IPS-NIHi7 (cell line): ENCODE measurements around the gene COL7A1.
"Not testable (repeated sequence)": the region's sequence is repeated elsewhere in the genome, so short reads cannot be mapped to it uniquely, and the experiment has no call there.

Experiments used
- DNase-seq: peaks from one replicate; pipeline ENCODE4 v3.0.0; 2012; ENCODE audit warnings: mixed read lengths; ENCODE audit errors: extremely low spot score

Gene COL7A1

GRCh38 chr3:48563382-48563918 is 31.7 kb downstream of the COL7A1 start, which contains the start of gene UCN2:
UCN2 (minus strand) TSS chr3:48563781; CDS start chr3:48563124, 657 bp downstream.
- no peak for DNase-seq

- no peak for DNase-seq
These were observed 32.6 kb downstream of the COL7A1 start for GRCh38 chr3:48562367-48563095.

DNA sequence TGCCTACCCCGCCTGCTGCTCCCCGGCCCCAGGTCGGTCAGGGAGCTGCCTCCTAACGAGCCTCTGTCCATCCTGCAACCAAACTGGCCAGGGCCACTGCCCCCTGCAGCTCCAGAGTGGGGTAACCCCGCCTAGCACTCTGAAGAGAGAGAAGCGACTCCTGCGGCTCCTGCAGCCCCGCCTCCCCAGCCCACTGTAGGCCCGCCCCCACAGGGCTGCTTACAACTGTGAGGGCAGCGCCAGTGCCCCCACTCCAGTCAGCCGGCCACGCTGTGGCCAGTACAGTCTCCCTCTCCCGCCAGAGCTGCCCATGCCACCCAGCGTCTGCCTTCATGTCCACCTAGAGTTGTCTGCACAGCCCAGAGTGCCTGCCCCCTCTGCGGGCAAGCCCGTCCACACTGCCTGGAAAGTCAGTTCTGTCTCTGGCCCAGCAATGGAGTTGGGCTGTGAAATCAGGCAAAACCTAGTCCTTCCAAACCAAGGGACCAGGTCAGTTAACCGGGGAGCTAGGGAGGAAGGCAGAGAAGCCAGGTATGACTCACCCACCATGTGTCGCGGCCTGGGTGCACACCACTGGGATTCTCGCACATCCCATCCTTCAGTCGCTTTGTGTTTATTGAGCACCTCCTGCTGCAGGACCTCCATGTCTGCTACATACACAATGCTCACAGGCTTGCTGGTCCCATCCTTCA is 33.9 kb downstream of the COL7A1 start:
- DNase-seq = peak; percentile 85

DNA sequence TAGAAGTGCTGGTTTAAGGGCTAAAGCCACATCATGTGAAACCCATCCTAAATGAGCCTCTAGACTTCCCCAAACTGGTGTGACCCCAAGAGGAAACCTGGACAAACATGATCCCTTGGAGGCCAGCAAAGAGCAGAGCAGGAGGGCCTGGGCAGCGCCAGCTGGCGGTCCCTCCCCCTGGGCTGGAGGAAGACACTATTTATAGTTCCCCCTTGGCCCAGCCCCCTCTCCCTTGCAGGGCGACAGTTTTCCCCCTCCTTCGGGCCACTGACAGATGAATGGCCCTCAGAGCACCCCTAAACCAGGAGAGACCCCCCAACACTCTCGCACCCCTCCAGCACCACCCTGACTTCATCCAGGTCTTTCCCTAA is 34.5 kb downstream of the COL7A1 start:
- no peak for DNase-seq

- no peak for DNase-seq
These were observed 36.5 kb downstream of the COL7A1 start for GRCh38 chr3:48558493-48559134.

DNA sequence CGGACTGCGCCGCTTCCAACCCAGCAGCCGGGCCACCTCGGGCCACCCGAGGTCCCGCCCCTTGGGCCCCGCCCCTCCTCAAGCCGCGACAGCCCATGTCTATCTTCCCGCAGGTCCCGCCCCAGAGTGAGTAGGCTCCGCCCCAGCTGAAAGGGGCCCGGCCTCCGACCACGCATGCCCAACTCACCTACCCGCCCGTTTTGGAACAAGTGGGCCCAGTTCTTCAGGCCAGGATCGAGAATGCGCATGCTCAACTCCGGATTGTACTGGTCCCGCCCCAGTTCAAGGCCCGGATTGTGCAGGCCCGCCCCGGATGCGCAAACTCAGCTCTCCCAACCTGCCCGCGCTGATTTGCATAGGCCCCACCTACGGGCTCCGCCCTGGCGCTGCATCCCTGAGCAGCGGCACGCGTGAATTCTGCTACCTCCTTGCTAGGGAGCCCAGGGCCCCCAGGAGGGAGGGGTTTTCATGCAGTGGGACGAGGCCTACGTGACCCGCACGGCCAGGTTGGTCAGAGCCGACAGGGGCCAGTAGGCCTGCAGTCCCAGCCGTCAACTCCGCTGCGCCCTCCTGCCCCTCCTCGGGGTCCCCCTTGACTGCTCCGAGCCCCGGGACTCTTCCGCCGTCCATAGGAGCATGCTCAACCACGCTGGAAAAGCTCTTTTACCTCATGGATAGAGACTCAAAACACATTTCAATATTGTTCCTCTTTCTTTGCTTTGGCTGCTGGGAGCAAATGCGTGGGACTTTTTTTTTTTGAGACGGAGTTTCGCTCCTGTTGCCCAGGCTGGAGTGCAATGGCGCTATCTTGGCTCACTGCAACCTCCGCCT is 38.1 kb downstream of the COL7A1 start, which contains the start of gene PFKFB4:
TSS of gene PFKFB4 (minus strand) at position 8 of the 831 bp plus-strand sequence. CDS start 26 bp downstream, outside the sequence.
- DNase-seq = peak; percentile 98

GRCh38 chr3:48555949-48556795 is 39.0 kb downstream of the COL7A1 start:
- DNase-seq = no peak

GRCh38 chr3:48555231-48555948 is 39.7 kb downstream of the COL7A1 start:
- DNase-seq = no peak

GRCh38 chr3:48553886-48554845 is 41.0 kb downstream of the COL7A1 start:
- DNase-seq = no peak

- DNase-seq = no peak
These were observed 41.8 kb downstream of the COL7A1 start for GRCh38 chr3:48553361-48553760.

DNA sequence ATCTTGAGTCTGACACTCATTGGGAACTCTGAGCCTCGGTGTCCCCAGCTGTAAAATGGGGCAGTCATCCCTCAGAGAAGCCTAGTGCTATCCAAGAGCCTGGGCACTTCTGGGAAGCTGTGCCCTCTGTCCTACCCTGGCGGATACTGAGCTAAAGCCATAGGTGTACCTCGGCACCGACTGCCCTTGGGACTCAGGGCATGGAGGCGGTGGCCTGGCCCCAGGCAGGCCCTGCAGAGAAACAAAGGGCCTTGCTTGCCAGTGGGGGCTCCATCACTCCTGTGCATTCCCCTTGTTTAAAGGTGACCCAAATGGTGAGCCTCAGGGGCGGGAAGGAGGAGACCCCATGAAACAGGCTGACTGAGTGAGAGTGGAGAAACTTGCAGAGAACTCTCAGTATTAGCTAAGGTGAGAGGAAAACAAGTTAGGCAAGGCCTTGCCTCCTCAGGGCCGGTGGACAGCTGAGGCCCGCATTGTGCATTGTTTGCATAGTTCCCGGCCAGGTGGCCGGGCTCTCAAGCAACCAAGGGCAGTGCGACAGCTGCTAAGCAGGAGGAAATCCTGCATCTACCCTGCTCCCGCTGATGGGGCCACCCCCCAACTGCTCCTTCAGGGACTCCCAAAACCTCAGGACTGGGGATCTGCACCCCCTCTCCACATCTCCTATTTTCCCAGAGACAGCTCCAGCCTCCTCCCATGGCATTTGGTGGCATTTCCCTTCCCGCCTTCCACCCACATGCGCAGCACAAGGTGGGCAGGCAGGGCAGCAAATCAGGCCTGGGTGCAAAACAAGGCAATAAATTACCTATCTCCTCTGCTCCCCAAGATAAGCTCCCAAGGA is 42.8 kb downstream of the COL7A1 start:
- DNase-seq = no peak

- DNase-seq = not testable (repeated sequence)
These were observed 43.5 kb downstream of the COL7A1 start for GRCh38 chr3:48551651-48552050.

GRCh38 chr3:48548729-48549705 is 46.1 kb downstream of the COL7A1 start:
- DNase-seq = peak; percentile 91

DNA sequence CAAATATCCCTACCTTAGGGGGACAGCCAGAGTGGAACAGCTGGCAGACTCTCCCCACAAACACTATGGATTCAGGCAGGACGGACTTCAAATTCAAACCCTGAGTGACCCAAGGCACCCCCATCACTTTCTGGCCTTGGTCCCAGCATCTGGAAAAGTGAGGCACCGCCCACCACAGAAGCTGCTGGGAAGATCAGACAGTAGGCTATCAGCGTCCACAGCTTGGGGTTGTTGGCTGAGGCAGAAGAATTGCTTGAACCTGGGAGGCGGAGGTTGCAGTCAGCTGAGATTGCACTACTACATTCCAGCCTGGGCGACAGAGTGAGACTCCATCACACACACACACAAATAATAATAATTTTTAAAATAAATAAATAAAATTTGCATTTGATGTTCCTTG is 47.0 kb downstream of the COL7A1 start:
- DNase-seq = no peak

GRCh38 chr3:48546203-48546829 is 48.8 kb downstream of the COL7A1 start:
- no peak for DNase-seq

GRCh38 chr3:48544141-48544540 is 51.0 kb downstream of the COL7A1 start:
- no peak for DNase-seq
